Measurements from ENCODE around the gene CERT1. TPM values are rescaled to one million over a fixed set of nuclear protein-coding genes. Genes with fewer than 3 reads are reported as not detected.

CERT1 gene
- total RNA-seq, 1 donor from 2014 or later = 59.9 TPM

DNA sequence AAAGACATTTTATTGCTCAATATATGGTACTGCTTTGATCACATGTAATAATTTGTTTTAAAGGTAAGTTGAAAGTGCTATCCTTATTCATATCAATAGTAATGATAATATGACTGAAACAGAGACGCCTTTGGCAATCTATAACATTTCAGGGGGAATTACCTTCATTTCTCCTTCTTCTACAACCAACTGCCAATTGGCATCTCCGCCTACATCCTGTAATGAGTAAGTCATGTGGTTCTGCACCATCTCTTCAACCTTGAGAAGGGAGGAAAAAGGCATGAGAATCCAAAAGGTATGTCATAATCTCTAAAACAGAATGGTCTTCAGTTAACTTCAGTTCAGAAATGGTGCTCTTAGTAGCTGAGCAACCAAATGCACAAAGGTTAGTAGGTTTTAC lies 122.0 kb downstream of the CERT1 start:
- DNase-seq (ENCODE audit: low spot score) = no peak

DNA sequence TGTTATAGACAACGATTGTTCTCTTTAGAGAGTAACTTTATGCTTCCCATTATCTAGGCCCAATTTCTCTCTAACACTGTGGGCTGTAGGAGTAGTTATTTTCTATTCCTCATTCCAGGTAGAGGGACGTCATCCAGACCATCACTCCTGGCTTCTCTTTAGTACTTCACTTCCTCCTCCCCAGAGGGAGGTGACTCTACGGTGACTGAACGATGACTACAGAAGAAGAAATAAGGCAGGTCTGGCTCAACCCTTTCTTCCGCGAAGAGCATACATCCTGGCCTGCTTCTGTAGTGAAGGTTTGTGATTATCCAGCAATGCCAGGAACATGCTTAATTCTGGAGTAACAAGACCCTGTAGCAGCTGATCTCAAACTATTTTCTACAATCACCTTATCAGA lies 123.6 kb downstream of the CERT1 start:
- no peak for DNase-seq (ENCODE audit: low spot score)

DNA sequence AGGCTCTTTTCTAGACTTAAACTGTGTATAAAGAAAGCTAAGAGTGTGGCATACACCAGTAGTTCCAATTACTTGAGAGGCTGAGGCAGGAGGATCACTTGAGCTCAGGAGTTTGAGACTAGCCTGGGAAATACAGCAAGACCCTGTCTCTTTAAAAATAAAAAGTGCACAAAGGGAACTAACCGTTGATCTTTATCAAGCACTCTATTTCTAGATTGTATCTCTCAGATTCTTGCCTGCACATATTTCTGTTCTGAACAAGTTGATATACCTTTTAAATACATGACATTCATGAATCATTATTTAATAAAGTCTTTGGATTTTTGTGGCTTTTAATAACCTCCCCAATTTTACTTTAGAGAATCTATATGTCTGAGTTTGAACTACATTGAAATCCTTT lies 127.2 kb downstream of the CERT1 start:
- no peak for DNase-seq (ENCODE audit: low spot score)

DNA sequence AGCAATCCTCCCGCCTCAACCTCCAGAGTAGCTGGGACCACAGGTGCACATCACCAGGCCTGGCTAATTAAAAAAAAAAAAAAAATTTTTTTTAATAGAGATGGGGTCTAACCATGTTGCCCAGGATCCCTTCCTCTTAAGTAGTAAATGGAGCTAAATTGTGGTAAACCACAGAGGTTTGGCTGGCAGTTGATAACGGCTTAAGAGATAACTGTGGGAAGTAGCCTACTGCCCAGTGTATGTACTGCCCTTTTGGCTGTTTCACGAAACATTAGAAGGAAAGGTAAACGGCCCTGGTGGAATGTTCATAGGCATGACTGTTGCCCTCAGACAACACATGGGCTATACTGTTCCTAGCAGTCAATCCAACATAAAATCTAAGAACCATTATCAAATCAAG lies 130.0 kb downstream of the CERT1 start:
- DNase-seq (ENCODE audit: low spot score) = no peak

DNA sequence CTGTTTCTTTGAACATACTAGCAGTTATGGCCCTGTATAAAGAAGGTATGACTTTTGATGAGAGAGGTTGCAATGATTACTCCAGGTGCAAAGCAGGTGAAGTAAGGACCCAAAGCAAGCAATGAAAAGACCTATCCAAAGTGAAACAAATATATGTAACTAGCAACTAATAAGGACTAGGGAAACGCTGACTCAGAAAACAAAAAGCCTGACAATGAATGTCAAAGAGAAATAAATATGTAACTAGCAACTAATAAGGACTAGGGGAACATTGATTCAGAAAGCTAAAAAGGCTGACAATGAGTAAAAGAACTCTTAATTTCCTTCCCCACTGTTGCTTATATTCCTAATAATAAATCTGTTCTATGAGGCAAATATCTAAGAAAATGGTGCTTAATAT lies 131.3 kb downstream of the CERT1 start:
- no peak for DNase-seq (ENCODE audit: low spot score)

DNA sequence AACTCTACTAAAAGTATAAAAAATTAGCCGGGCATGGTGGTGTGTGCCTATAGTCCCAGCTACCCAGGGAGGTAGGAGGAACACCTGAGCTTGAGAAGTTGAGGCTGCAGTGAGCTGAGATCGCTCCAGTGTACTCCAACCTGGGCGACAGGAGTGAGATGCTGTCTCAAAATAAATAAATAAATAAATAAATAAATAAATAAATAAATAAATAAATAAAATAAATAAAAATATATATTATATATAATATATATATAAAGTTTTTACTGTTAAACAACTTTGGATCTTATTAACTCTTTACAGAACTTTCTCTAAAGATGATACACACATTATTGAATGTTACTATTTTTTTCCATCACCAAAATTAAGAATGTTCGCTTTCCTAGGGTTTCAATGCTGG lies 136.0 kb downstream of the CERT1 start:
- no peak for DNase-seq (ENCODE audit: low spot score)

DNA sequence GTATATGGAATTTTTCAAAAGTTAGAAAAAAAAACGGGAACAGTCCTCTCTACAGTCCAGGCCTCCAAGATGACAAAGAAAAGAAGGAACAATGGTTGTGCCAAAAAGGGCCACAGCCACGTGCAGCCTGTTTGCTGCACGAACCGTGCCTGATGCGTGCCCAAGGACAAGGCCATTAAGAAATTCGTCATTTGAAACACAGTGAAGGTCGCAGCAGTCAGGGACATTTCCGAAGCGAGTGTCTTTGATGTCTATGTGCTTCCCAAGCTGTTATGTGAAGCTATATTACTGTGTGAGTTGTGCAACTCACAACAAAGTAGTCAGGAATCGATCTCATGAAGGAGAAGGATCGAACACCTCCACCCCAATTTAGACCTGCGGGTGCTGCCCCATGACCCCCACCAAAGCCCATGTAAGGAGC lies 137.0 kb downstream of the CERT1 start:
- no peak for DNase-seq (ENCODE audit: low spot score)

DNA sequence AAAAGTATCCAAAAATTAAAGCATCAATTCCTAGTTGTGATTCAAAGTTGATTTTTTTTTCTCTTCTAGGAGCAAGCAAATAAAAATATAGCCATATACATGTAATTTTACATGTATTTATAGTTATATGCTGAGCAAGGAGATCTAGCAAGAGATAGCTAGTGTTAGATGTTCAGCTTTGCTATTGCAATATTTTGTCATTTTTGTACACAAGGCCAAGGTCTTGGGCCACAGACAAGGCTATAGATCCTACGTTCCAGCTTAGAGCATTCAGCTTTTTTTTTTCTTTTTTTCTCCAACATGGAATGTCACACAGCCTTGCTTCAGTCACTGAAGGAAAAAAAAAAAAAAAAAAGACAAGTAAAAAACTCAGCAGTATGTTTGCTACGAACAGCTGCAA lies 137.6 kb downstream of the CERT1 start:
- DNase-seq (ENCODE audit: low spot score) = no peak

DNA sequence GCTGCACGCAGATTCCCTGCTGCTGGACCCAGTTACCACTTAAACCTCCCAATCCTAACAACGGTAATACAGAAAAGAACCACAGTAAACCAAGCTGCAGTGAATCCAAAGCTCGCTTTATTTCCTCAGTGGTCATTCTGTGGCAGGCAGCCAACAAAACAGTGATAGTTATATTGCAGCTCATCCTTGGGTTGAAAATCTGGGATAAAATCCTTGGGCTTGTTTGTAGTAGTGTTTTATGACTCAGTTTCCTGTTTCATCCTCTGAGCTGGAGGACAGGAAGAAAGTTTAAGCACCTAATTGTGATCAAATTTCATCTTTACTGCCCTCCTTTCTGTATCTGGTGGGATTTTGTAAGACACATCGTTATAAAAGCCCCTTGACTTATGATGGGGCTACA lies 143.0 kb downstream of the CERT1 start:
- no peak for DNase-seq (ENCODE audit: low spot score)

DNA sequence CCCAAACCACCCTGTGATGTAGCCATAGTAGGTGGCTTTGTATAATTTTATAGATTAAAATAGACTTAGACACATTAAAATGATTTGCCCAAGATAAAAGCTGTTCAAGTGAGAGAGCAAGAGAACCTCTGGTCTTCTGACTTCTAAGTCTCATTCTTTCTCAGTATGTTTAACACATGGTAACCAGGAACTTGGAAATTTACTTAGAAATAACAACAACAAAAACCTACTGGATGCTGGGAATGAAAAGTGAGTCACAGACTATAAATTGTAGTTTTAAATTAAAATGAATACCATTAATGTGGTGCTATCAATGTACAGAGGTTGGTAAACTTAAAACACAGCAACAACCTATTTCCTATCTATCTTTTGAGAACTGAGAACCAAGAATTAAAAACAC lies 144.0 kb downstream of the CERT1 start:
- no peak for DNase-seq (ENCODE audit: low spot score)

DNA sequence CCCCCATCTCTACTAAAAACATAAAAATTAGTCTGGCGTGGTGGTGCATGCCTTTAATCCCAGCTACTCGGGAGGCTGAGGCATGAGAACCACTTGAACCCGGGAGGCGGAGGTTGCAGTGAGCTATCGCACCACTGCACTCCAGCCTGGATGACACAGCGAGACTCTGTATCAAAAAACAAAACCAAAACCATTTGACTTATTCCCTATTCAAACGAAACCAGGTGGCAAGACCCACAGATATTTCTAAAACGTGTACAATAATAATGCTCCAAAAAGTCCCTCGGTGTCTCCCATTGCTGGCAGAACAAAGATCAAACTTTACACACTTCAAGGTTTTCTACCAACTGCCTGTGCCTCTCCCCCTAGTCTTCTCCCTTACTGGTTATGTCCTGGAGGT lies 144.6 kb downstream of the CERT1 start:
- no peak for DNase-seq (ENCODE audit: low spot score)

DNA sequence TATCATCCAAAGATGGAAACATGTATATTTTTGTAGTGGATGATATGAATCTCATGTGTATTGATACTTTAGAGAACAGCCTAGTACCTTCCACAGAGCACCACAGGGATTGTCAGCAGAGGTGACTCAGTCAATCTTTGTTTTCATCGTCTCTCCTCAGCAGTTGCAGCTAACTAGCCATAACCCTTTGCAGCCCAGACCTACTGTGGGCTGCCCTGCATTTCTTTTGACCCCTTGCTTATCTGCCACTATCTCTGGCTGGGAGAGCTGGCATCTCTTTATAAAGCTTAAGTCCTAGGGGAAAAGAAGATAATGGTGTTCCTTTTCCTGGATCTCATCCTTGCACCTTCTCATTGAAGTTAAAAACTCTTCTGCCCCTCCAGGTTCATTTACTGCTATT lies 145.7 kb downstream of the CERT1 start:
- DNase-seq (ENCODE audit: low spot score) = no peak

DNA sequence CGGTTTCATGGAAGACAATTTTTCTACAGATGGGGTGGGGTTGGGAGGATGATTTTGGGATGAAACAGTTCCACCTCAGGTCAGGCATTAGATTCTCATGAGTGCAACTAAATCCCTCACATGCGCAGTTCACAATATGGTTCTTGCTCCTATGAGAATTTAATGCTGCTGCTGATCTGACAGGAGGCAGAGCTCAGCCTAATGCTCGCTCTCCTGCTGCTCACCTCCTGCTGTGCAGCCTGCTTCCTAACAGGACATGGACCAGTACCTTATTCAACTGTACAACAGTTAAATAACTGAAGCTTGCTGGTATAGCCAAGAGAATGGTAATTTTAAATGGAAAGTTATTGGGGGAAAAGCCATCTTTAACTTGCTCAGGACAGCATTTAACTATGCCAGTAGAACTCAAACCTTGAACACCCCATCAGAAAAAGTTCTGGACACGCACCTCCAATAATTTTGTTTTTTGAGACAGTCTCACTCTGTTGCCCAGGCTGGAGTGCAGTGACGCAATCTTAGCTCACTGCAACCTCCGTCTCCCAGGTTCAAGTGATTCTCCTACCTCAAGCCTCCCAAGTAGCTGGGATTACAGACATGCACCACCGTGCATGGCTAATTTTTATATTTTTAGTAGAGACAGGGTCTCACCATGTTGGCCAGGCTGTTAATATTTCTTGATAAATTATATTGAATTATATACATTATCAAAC lies 146.7 kb downstream of the CERT1 start:
- DNase-seq (ENCODE audit: low spot score) = no peak

DNA sequence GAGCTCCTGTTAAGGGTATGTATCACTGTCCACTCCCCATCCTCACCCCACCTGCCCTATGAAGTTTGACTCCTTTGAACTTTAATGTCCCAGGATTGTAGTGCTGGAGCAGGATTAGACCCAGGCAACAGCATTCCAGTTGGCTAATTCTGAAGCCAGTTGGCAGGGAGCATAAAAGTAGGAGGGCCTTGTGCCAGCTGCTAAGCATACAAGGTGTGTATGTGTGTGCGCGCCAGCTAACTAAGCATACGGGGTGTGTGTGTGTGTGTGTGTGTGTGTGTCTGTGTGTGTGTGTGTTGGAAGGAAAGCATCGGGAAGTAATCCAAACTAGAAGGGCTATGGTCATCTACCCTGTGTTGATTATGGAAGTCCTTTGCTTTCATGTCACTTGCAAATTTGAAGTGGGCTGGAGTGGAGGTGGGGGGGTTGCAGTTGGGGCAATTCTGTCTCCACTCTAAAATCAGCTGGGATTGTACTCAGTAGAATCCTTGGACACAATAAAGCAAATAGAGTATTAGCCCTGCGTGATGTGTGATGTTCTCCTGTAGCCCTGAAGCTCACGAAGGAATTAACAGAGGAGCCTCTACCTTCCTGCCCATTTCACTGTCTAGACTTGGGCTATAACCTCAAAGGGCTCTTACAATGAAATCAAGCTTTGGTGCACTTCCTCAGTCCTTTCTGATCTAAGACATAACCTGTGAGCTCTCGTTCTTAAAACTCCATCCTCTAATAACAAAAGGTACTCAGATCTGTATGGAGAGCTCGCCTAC lies 147.5 kb downstream of the CERT1 start:
- peak; percentile 47 for DNase-seq (ENCODE audit: low spot score)

DNA sequence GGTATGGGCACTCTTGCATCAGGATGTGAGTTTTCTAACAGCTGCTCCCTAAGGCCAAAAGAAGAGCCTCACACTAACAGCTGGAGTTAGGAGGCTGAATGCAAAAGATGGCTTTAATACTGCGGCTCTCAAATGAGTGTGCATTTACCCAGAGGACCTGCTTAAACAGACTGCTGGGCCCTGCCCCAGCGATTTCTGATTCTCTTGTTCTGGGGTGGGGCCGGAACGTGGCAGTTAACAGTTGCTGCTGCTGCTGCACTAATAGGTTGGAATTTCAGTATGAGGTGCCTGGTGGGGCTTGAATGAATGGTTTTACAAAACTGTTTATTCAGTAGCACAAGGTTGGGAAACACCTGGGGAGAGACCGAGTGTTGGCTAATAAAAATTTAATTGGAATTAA lies 148.3 kb downstream of the CERT1 start:
- DNase-seq (ENCODE audit: low spot score) = no peak

DNA sequence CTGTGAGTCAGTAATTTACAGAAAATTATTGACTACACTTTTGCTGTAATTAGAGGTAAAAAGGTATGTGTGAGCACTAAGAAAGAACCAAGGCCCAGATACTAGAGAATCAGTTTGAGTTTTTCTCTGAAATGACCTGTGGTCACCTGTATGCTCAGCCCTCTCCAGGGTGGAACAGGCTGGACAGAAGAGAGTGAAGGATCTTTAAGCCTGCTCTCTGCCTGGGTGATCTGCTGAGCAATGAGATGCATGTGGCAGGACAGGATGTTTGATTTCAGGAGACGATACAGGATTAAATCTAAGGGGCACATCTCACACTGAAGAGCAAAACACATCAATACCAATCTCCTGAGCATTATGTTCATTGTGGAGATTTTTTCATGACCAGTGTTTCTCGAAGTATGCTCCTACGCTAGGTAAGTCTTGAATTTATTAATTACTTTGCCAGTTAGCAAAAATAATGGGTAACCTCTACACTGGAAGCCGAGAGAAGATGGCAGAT lies 148.9 kb downstream of the CERT1 start:
- no peak for DNase-seq (ENCODE audit: low spot score)

DNA sequence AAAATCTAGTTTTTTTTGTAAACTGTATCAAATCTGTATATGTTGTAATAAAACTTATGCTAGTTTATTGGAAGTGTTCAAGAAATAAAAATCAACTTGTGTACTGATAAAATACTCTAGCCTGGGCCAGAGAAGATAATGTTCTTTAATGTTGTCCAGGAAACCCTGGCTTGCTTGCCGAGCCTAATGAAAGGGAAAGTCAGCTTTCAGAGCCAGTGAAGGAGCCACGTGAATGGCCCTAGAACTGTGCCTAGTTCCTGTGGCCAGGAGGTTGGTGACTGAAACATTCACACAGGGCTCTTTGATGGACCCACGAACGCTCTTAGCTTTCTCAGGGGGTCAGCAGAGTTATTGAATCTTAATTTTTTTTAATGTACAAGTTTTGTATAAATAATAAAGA lies 150.1 kb downstream of the CERT1 start:
- DNase-seq (ENCODE audit: low spot score) = no peak

DNA sequence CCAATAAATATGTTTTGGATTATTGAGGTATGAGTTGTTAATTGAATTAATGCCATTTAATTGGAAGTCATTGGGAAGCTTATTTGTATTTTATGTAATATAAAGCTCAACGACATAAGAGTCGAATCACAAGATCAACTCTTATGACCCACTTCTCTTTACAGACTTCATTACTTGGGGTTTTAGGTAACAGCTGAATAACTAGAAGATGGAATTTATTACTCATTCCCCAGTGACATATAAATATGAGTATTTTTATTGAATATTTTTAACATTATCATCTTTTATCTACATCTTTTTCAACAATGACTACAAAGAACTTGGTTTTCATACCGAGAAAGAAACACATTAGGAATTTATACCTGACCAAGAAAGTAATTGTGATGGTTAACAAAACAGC lies 153.3 kb downstream of the CERT1 start:
- no peak for DNase-seq (ENCODE audit: low spot score)

DNA sequence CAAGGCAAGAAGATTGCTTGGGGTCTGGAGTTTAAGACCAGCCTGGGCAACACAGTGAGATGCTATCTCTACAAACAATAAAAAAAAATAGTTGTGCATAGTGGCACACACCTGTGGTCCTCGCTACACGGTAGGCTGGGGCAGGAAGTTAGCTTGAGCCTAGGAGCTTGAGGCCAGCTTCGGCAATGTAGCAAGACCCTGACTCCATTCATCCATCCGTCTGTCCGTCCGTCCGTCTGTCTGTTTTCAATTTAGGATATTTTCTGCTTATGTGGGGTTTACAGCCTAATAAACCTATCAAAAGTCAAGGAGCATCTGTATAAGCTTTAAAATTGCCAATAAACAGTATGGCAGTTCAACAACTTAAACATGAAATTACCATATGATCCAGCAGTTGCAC lies 154.7 kb downstream of the CERT1 start:
- no peak for DNase-seq (ENCODE audit: low spot score)

DNA sequence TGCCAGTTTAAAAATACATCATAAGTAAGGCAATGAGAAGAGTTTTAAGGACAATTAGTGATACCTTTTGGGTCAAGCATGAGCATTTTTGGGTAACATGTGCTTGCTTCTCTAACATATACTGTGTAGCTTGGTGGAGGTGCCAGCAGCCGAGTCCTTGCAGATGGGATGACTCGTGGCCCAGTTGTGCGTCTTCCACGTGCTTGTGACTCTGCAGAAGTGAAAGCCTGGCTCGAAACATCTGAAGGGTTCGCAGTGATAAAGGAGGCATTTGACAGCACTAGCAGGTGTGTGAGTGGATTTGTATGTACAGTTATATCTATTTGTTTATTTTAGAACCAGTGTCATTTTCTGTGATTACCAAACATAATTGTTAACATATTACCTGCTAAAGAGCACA lies 156.2 kb downstream of the CERT1 start:
- no peak for DNase-seq (ENCODE audit: low spot score)

DNA sequence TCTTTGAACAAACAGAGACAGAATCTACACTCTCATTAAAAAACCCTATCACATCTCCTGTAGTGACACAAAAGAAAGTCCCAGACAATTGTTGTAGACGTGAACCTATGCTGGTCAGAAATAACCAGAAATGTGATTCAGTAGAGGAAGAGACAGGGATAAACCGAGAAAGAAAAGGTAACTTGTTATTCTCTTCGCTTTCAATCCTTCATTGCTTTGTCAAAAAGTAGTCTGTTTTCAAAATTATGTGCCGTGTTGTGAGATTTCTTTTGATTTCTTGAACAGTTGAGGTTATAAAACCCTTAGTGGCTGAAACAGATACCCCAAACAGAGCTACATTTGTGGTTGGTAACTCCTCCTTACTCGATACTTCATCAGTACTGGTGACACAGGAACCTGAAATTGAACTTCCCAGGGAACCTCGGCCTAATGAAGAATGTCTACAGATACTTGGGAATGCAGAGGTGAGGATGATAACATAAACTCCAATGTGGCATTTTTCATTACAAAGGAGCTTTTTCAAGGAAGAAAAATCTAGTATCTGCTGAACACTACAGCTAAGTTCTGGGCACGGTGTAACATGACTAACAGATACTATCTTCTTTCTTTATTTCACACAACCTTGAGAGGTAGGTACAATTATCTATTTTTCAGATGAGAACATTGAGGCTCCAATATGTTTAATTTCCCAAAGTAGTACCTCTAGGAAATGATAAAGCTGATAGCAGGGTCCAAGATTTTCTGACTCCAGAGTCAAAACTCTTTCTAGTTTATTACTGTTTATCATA lies 160.1 kb downstream of the CERT1 start:
- no peak for DNase-seq (ENCODE audit: low spot score)

DNA sequence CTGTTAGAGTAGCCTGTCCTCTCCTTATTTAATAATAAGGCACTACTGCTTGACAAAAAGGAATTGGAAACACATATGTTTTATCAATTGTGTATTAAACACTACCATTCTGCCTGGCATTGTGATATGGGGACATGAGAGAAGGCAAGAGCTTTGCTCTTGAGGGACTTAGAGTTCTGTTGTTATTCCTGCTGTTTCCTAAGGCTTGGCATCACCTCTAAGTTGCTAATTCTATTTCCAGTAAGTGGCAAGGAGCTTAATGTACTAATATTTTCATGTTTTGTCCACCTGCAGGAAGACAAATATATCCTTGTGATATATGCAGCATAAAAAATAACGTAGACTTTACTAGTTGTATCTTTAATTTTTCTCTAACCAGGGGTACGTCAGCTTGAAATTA lies 161.8 kb downstream of the CERT1 start:
- DNase-seq (ENCODE audit: low spot score) = no peak

DNA sequence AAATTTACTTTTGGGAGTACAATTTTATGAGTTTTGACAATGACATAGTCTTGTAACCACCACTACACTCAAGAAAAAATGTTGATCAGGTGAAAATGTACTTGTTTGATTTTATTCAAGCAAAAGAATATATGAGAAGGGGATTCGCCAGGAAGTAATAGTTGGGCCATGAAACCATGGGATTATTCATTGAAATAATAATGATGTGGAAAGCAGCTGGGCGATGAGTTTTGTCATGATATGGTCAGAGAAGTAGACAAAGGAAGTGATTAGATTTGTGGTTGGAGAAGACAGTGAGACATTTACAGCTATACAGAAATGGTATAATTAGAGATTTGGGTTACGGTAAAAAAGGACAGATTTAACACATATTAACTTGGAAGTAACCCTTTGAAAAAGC lies 163.2 kb downstream of the CERT1 start:
- no peak for DNase-seq (ENCODE audit: low spot score)
